Heart left ventricle (tissue), 16 donors: ENCODE measurements around the gene NOL3. TPM values are rescaled to one million over a fixed set of nuclear protein-coding genes. Genes with fewer than 3 reads are reported as not detected.

Experiments
- ATAC-seq, 4 donors: fragments of 200-7000 bp; cut with Tn5 transposase; one replicate each; pipeline ENCODE4 v1.9.1; 2020 to 2022; ENCODE audit warnings: moderate library complexity in 4 of 4, mild to moderate bottlenecking in 3 of 4, moderate number of reproducible peaks in 1 of 4
- DNase-seq, 5 donors: peaks; one replicate each; pipeline ENCODE4 v3.0.0-alpha.2; 2020
- H3K27ac ChIP-seq, 12 donors: fragments of 200-600 bp; sonication (generic) in 4 of 12; one replicate each; pipeline versions ENCODE4 v1.5.0 to v1.8.0; 2016 to 2022; ENCODE audit warnings: mild to moderate bottlenecking in 2 of 12
- H3K27me3 ChIP-seq, 9 donors: fragments of 200-600 bp; sonication (generic) in 2 of 9; one replicate each; pipeline versions ENCODE4 v1.5.1 to v1.8.0; 2016 to 2022; ENCODE audit warnings: mild to moderate bottlenecking in 3 of 9
- H3K36me3 ChIP-seq, 9 donors: fragments of 200-600 bp; sonication (generic) in 2 of 9; one replicate each; pipeline versions ENCODE4 v1.5.0 to v1.8.0; 2018 to 2022; ENCODE audit warnings: mild to moderate bottlenecking in 2 of 9
- H3K4me1 ChIP-seq, 12 donors: fragments of 200-600 bp; sonication (generic) in 4 of 12; one replicate each; pipeline versions ENCODE4 v1.5.0 to v1.8.0; 2016 to 2022; ENCODE audit warnings: mild to moderate bottlenecking in 3 of 12
- H3K4me3 ChIP-seq, 12 donors: fragments of 200-600 bp; sonication (generic) in 4 of 12; one replicate each; pipeline versions ENCODE4 v1.5.0 to v1.8.0; 2017 to 2022; ENCODE audit warnings: mild to moderate bottlenecking in 9 of 12, moderate library complexity in 4 of 12
- H3K9me3 ChIP-seq, 12 donors: fragments of 200-600 bp; sonication (generic) in 4 of 12; one replicate each; pipeline versions ENCODE4 v1.5.0 to v1.8.0; 2016 to 2022; ENCODE audit warnings: mild to moderate bottlenecking in 1 of 12
- POLR2A ChIP-seq, 2 donors: fragments of 450-650 bp; IDR thresholded peaks; one replicate each; pipeline ENCODE4 v1.6.1; 2017; ENCODE audit warnings: antibody characterized with exemption in 2 of 2, mild to moderate bottlenecking in 2 of 2, moderate library complexity in 2 of 2
- WGBS, 4 donors: extraction: QIAGEN DNeasy Blood & Tissue Kit in 2 of 4; methylation state at CpG; one replicate each; pipeline versions ENCODE4 v1.1.5 to v1.1.7; 2013 to 2018; 5-methylcytosine and 5-hydroxymethylcytosine counted together
- intact Hi-C, 10 donors: fragments of 100-400 bp; cut with DNase I; formaldehyde crosslinking; loops; one replicate each; pipeline versions ENCODE4 v1.11.1 to v1.14.2; 2022
- polyA plus RNA-seq, 2 donors: library from polyadenylated mRNA; stranded (reverse); fragments of 200-250 nt; gene quantifications; one replicate each; pipeline ENCODE4 v1.2.3, GENCODE V29; 2013
- total RNA-seq, 9 donors: library from RNA; depleted of rRNA in 2 of 9; stranded (reverse); fragments of >200 nt in 2 of 9; fragmentation: NEBNext Ultra II Directional in 3 of 9; extraction: Animal tissue kit (Norgen Biotek cat#: 25700) in 3 of 9; gene quantifications; one replicate each; pipeline versions ENCODE4 v1.1.0 to v1.2.4, GENCODE V29; 2016 to 2023
- TF ChIP-seq, protein P1 (sequence below), 12 donors: fragments of 200-600 bp; sonication (generic) in 4 of 12; IDR thresholded peaks; one replicate each; pipeline versions ENCODE4 v1.5.0 to v1.8.0; 2018 to 2022; ENCODE audit warnings: antibody characterized with exemption in 12 of 12, mild to moderate bottlenecking in 5 of 12
- donor health status: ischemic (EF 13 %, LVEDD 7.1; RV severe dilation, severe dysfunction).
- donor health status: healthy with polysubstance abuse.
- donor health status: DM: no; HTN: yes; CAD: no.
- donor health status: DM: no; HTN: no; CAD: no.
- donor health status: ischemic (EF 25% LVEDD 6.9; RV normal size, moderate dysfunction).
- donor health status: ischemic (EF 25% LVEDD 5.7; RV mildly dilated, moderate dysfunction).
- donor health status: healthy.
- donor health status: DM: yes; HTN: yes; CAD: no.
- donor health status: ischemic (EF 35%, LVEDD 5.7; RV mildly dilated, moderate dysfunction).
- donor health status: nonischemic (EF 11% LVEDD 7.7; RV severe dilation, severe dysfunction).
- donor health status: DM: yes; HTN: yes; CAD: no.
- donor health status: PGD.
- donor health status: ischemic (EF 29% LVEDD 5.4; RV normal size, mild dysfunction).
- donor health status: nonischemic (EF 23%, LVEDD 6.1; RV moderate dilation, normal function).

Gene NOL3
- total and polyA plus RNA-seq, 11 donors = 64.9 to 121 (median 85.5) TPM

DNA sequence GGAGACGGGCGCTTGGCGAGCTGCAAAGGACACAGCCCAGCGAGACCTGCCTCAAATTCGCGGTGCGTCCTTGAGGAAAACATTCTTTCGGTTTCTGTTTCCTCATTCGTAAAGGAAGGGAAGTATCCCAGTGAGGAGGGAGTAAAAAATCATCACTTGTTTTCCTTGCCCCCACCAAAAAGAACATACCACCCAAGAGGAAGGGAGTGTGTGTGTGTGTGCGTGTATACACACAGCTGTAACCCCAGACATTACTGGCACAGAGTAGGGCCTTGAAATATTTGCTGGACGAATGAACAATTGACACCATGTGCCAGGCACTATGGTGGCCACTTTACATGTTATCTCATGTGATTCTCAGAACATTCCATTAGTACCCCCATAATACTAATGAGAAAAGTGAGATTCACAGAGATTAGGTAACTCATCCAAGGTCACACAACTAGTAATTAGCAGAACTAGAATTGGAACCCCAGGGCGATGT is 15.4 kb downstream of the NOL3 start:
- TF ChIP-seq, protein P1, sequence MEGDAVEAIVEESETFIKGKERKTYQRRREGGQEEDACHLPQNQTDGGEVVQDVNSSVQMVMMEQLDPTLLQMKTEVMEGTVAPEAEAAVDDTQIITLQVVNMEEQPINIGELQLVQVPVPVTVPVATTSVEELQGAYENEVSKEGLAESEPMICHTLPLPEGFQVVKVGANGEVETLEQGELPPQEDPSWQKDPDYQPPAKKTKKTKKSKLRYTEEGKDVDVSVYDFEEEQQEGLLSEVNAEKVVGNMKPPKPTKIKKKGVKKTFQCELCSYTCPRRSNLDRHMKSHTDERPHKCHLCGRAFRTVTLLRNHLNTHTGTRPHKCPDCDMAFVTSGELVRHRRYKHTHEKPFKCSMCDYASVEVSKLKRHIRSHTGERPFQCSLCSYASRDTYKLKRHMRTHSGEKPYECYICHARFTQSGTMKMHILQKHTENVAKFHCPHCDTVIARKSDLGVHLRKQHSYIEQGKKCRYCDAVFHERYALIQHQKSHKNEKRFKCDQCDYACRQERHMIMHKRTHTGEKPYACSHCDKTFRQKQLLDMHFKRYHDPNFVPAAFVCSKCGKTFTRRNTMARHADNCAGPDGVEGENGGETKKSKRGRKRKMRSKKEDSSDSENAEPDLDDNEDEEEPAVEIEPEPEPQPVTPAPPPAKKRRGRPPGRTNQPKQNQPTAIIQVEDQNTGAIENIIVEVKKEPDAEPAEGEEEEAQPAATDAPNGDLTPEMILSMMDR (IDR thresholded peaks at IDR 0.05) = no peak
- TF ChIP-seq POLR2A (IDR thresholded peaks at IDR 0.05) = no peak
- intact Hi-C loops = loop anchor here in 8 of 10 donors (1.0 to 10.0 kb wide), 6 partner anchors 26 to 231 kb away; partner anchors contain the start of genes FBXL8 (in 1 of the 8), FHOD1 (in 1 of the 8) and TRADD (in 1 of the 8)
- WGBS, 4 donors = 9 to 10% (median 9%) methylated on average over 12 of the region's 12 CpGs

DNA sequence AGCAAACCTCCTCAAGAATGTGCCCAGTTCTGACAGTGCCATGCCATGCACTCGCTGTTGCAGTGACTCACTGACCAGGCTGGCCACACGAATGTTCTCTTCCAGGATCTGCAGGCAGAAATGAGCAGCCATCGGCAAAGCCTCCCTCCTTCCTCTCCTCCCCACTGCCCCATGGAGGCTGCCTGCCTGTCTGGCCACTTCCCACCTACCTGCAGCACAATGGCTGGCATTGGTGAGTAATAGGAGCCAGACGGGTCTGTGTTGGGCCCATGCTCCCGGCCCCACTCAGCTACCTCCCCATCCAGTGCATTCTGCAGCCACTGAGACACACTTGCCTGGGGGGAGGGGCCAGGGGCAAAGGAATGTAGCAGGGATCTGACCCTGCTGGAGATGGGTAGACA is 16.2 kb downstream of the NOL3 start:
- Histone ChIP-seq H3K36me3 (no peaks in the 10 kb centered on the region), H3K27ac (no peak overlapping the region), H3K4me1 (peaks cover 2 to 50% (median 33%) of the 10 kb centered on the region in 12 donors), H3K9me3 (no peaks in the 10 kb centered on the region), H3K27me3 (no peaks in the 10 kb centered on the region), H3K4me3 (no peak overlapping the region)
- intact Hi-C loops = loop anchor here in 3 of 10 donors (10.0 kb wide), 1 partner anchor 212 kb away; no protein-coding TSS in a partner anchor
- WGBS, 4 donors = 44 to 61% (median 56%) methylated on average over 4 to 5 of the region's 5 CpGs
- ATAC-seq (no peak), DNase-seq (no peak)
- TF ChIP-seq, protein P1 (IDR thresholded peaks at IDR 0.05) = no peak
- no peak for TF ChIP-seq POLR2A (IDR thresholded peaks at IDR 0.05)

More for the DNA sequence above, 15.4 kb downstream of the NOL3 start:
- DNase-seq = no peak
- no peak for ATAC-seq
- peak overlapping the region in 8 of 12 donors; percentile 25 to 88 (median 72) for H3K4me3 ChIP-seq
- H3K27ac ChIP-seq = peak overlapping the region in 2 of 12 donors; percentile 6 to 33
- no peaks in the 10 kb centered on the region for H3K9me3 ChIP-seq
- no peaks in the 10 kb centered on the region for H3K27me3 ChIP-seq
- H3K4me1 ChIP-seq = peaks cover 0 to 47% (median 27%) of the 10 kb centered on the region in 12 donors
- no peaks in the 10 kb centered on the region for H3K36me3 ChIP-seq

DNA sequence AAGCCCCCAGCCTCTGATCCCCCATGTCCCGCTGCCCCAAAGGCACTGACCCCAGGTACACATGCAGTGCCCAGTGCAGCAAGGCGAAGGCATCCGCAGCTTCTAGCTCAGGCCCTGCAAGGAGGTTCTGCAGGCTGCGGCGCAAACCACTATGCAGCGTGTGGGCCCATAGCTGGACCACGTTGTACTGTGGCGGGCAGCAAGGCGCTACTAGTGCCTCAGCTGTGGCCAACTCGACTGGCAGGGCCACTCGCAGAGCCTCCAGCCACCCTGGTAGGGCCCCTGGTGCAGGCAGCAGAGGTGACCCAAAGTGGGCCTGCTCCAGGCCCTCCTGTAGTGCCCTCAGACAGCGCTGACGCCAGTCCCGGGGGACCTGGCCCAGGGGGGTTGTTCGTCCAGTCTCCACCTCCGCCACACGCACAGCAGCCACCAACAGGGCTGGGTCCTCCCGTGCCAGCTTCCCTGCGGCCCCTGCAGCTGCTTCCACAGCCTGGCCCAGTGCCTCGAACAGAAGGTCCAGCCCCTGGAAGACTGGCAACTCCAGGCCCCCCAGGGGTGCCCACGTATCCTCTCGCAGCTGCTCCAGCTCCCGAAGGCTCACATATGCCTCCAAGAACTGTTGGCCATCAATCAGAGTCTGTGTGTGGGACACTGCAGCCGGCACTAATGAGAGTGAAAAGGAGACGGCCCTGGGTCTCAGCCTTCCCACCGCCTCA is 17.0 kb downstream of the NOL3 start:
- ATAC-seq = no peak
- TF ChIP-seq POLR2A (IDR thresholded peaks at IDR 0.05) = no peak
- TF ChIP-seq, protein P1 (IDR thresholded peaks at IDR 0.05) = no peak
- Histone ChIP-seq H3K36me3 (no peaks in the 10 kb centered on the region), H3K27me3 (no peaks in the 10 kb centered on the region), H3K27ac (no peak overlapping the region), H3K4me3 (no peak overlapping the region), H3K9me3 (no peaks in the 10 kb centered on the region), H3K4me1 (peaks cover 2 to 45% (median 36%) of the 10 kb centered on the region in 12 donors)
- 81 to 85% (median 84%) methylated on average over 20 to 26 of the region's 26 CpGs for WGBS, 4 donors
- intact Hi-C loops = loop anchor here in 3 of 10 donors (10.0 kb wide), 1 partner anchor 213 kb away; no protein-coding TSS in a partner anchor
- no peak for DNase-seq

DNA sequence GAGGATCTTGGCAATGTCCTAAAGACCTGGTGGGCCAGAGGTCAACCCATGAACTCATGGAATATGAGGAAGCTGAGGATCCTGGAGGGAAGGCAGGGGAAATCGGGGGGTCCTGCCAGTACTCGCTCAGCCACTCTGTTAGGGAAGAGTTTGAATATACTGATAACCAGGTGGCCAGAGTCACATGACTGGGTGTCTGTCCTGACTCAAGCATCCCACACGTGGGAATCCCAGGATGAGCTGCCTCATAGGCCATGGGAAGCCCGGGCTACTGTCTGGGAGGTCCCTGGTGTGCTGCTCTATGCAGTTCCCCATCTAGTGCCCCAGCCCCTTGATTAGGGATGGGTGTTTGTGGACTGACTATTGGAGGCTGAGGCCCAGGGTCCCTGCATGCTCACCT is 18.0 kb downstream of the NOL3 start:
- Histone ChIP-seq H3K4me1 (peaks cover 2 to 48% (median 39%) of the 10 kb centered on the region in 12 donors), H3K4me3 (no peak overlapping the region), H3K27ac (no peak overlapping the region), H3K27me3 (no peaks in the 10 kb centered on the region), H3K9me3 (no peaks in the 10 kb centered on the region), H3K36me3 (peaks cover 0 to 4% (median 0%) of the 10 kb centered on the region in 9 donors)
- ATAC-seq (no peak), DNase-seq (no peak)
- no peak for TF ChIP-seq POLR2A (IDR thresholded peaks at IDR 0.05)
- TF ChIP-seq, protein P1 (IDR thresholded peaks at IDR 0.05) = no peak
- intact Hi-C loops = loop anchor here in 3 of 10 donors (10.0 kb wide), 1 partner anchor 214 kb away; no protein-coding TSS in a partner anchor
- 63 to 74% (median 70%) methylated on average over 4 of the region's 4 CpGs for WGBS, 4 donors
